Duodenal mucosa (tissue), 2 donors: ENCODE results near the gene DSCAML1.
A peak's percentile ranks its signal among the peaks of the same experiment; 100 is the strongest.

Source experiments
- H3K27ac ChIP-seq: one replicate; pipeline ENCODE4 v1.7.0; 2013; ENCODE audit warnings: low read depth, low read length
- H3K27me3 ChIP-seq, 2 donors: one replicate each; pipeline ENCODE4 v1.7.0; 2013; ENCODE audit warnings: low read length in 2 of 2, control low read depth in 1 of 2; ENCODE audit not compliant: insufficient read depth in 2 of 2, control insufficient read depth in 1 of 2
- H3K36me3 ChIP-seq, 2 donors: one replicate each; pipeline ENCODE4 v1.7.0; 2013; ENCODE audit warnings: low read length in 2 of 2, control low read depth in 1 of 2; ENCODE audit not compliant: insufficient read depth in 2 of 2, control insufficient read depth in 1 of 2
- H3K4me1 ChIP-seq, 2 donors: one replicate each; pipeline ENCODE4 v1.7.0; 2013; ENCODE audit warnings: low read length in 2 of 2, control low read depth in 1 of 2; ENCODE audit not compliant: insufficient read depth in 2 of 2, control insufficient read depth in 1 of 2
- H3K4me3 ChIP-seq, 2 donors: one replicate each; pipeline ENCODE4 v1.7.0; 2013; ENCODE audit warnings: low read length in 2 of 2, low read depth in 1 of 2
- H3K9ac ChIP-seq, 2 donors: one replicate each; pipeline ENCODE4 v1.7.0; 2013; ENCODE audit warnings: low read length in 2 of 2, low read depth in 1 of 2
- H3K9me3 ChIP-seq, 2 donors: one replicate each; pipeline ENCODE4 v1.7.0; 2013; ENCODE audit warnings: low read length in 2 of 2, control low read depth in 1 of 2; ENCODE audit not compliant: control insufficient read depth in 1 of 2

The DSCAML1 gene

GRCh38 chr11:117433717-117434116 lies 363.3 kb downstream of the DSCAML1 start:
- peaks cover 0 to 4% of the 10 kb centered on the region in 2 donors for H3K27me3 ChIP-seq
- no peaks in the 10 kb centered on the region for H3K4me1 ChIP-seq
- no peak overlapping the region for H3K4me3 ChIP-seq
- H3K36me3 ChIP-seq: no peaks in the 10 kb centered on the region
- H3K27ac ChIP-seq: no peak overlapping the region
- no peaks in the 10 kb centered on the region for H3K9me3 ChIP-seq
- no peak overlapping the region for H3K9ac ChIP-seq

- Histone ChIP-seq H3K4me1 (peaks cover 0 to 2% of the 10 kb centered on the region in 2 donors), H3K9ac (no peak overlapping the region), H3K9me3 (no peaks in the 10 kb centered on the region), H3K27ac (no peak overlapping the region), H3K4me3 (no peak overlapping the region), H3K36me3 (no peaks in the 10 kb centered on the region), H3K27me3 (peaks cover 0 to 4% of the 10 kb centered on the region in 2 donors)
Observed at GRCh38 chr11:117431436-117431835, 365.6 kb downstream of the DSCAML1 start.

- H3K4me1 ChIP-seq: peaks cover 0 to 5% of the 10 kb centered on the region in 2 donors
- no peak overlapping the region for H3K27ac ChIP-seq
- peaks cover 0 to 4% of the 10 kb centered on the region in 2 donors for H3K27me3 ChIP-seq
- H3K9me3 ChIP-seq: no peaks in the 10 kb centered on the region
- H3K9ac ChIP-seq: no peak overlapping the region
- H3K4me3 ChIP-seq: no peak overlapping the region
- no peaks in the 10 kb centered on the region for H3K36me3 ChIP-seq
Observed at GRCh38 chr11:117430293-117430955, 366.6 kb downstream of the DSCAML1 start.

GRCh38 chr11:117428856-117429229 lies 368.2 kb downstream of the DSCAML1 start:
- no peak overlapping the region for H3K27ac ChIP-seq
- no peaks in the 10 kb centered on the region for H3K9me3 ChIP-seq
- no peak overlapping the region for H3K9ac ChIP-seq
- peaks cover 0 to 5% of the 10 kb centered on the region in 2 donors for H3K4me1 ChIP-seq
- H3K27me3 ChIP-seq: no peaks in the 10 kb centered on the region
- no peak overlapping the region for H3K4me3 ChIP-seq
- no peaks in the 10 kb centered on the region for H3K36me3 ChIP-seq

GRCh38 chr11:117428186-117428855 lies 368.7 kb downstream of the DSCAML1 start:
- Histone ChIP-seq H3K27me3 (no peaks in the 10 kb centered on the region), H3K9me3 (no peaks in the 10 kb centered on the region), H3K9ac (no peak overlapping the region), H3K36me3 (no peaks in the 10 kb centered on the region), H3K4me3 (no peak overlapping the region), H3K27ac (no peak overlapping the region), H3K4me1 (peaks cover 0 to 5% of the 10 kb centered on the region in 2 donors)

GRCh38 chr11:117427356-117427874 lies 369.6 kb downstream of the DSCAML1 start:
- Histone ChIP-seq H3K4me1 (peaks cover 0 to 5% of the 10 kb centered on the region in 2 donors), H3K4me3 (no peak overlapping the region), H3K27me3 (no peaks in the 10 kb centered on the region), H3K36me3 (no peaks in the 10 kb centered on the region), H3K27ac (no peak overlapping the region), H3K9me3 (no peaks in the 10 kb centered on the region), H3K9ac (no peak overlapping the region)

GRCh38 chr11:117426941-117427340 lies 370.1 kb downstream of the DSCAML1 start:
- H3K27ac ChIP-seq: no peak overlapping the region
- H3K9me3 ChIP-seq: no peaks in the 10 kb centered on the region
- H3K27me3 ChIP-seq: no peaks in the 10 kb centered on the region
- peaks cover 0 to 5% of the 10 kb centered on the region in 2 donors for H3K4me1 ChIP-seq
- H3K4me3 ChIP-seq: no peak overlapping the region
- H3K36me3 ChIP-seq: no peaks in the 10 kb centered on the region
- H3K9ac ChIP-seq: no peak overlapping the region

- Histone ChIP-seq H3K9ac (peak overlapping the region in 1 of 2 donors; percentile 0), H3K4me3 (no peak overlapping the region), H3K4me1 (peaks cover 0 to 5% of the 10 kb centered on the region in 2 donors), H3K9me3 (no peaks in the 10 kb centered on the region), H3K27ac (no peak overlapping the region), H3K36me3 (no peaks in the 10 kb centered on the region), H3K27me3 (no peaks in the 10 kb centered on the region)
Observed at GRCh38 chr11:117426297-117426685, 370.7 kb downstream of the DSCAML1 start.

- no peaks in the 10 kb centered on the region for H3K36me3 ChIP-seq
- no peaks in the 10 kb centered on the region for H3K27me3 ChIP-seq
- no peak overlapping the region for H3K4me3 ChIP-seq
- peak overlapping the region in 1 of 2 donors; percentile 0 for H3K9ac ChIP-seq
- H3K9me3 ChIP-seq: no peaks in the 10 kb centered on the region
- no peak overlapping the region for H3K27ac ChIP-seq
- H3K4me1 ChIP-seq: peaks cover 0 to 5% of the 10 kb centered on the region in 2 donors
Observed at GRCh38 chr11:117425679-117426296, 371.2 kb downstream of the DSCAML1 start.

GRCh38 chr11:117424781-117425180 lies 372.2 kb downstream of the DSCAML1 start:
- Histone ChIP-seq H3K9ac (no peak overlapping the region), H3K27ac (no peak overlapping the region), H3K4me3 (no peak overlapping the region), H3K27me3 (no peaks in the 10 kb centered on the region), H3K9me3 (no peaks in the 10 kb centered on the region), H3K4me1 (peaks cover 0 to 5% of the 10 kb centered on the region in 2 donors), H3K36me3 (no peaks in the 10 kb centered on the region)
